ENCODE results near the gene COPS8.

COPS8 gene

GRCh38 chr2:237085248-237086221 lies at the start of gene COPS8:
Gene COPS8 (plus strand): TSS chr2:237085889. CDS start chr2:237085965, 76 bp downstream.
- no peak for TF ChIP-seq CTCF (IDR thresholded peaks at IDR 0.05)
- peak within 1 kb of the TSS; percentile 68 to 76 for H3K27ac ChIP-seq
- peak within 1 kb of the TSS; percentile 76 for H3K4me3 ChIP-seq
- peak; percentile 97 for DNase-seq (ENCODE audit: low spot score)

GRCh38 chr2:237039301-237040031 lies 46.2 kb upstream of the COPS8 start:
- no peak overlapping the region for H3K27ac ChIP-seq
- TF ChIP-seq CTCF (IDR thresholded peaks at IDR 0.05): no peak
- DNase-seq (ENCODE audit: low spot score): no peak
- H3K4me3 ChIP-seq: no peak overlapping the region

DNA sequence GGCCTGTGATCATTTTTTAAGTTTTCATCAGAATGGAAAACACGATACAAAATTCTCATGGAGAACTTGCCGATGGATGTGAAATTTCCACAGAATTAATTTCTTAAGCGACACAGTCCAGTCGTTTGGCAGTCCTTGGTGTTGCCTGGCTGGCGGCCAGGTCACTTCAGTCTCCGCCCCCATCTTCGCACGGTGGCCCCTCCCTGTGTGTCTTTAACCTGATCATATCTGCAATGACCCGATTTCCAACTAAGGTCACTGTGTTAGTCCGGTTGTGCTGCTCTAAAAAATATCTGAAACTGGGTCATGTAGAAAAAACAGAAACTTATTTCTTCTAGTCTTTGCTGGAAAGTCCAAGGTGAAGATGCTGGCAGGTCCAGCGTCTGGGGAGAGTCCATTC lies 44.5 kb upstream of the COPS8 start:
- H3K4me3 ChIP-seq: no peak overlapping the region
- H3K27ac ChIP-seq: no peak overlapping the region
- DNase-seq (ENCODE audit: low spot score): no peak
- no peak for TF ChIP-seq CTCF (IDR thresholded peaks at IDR 0.05)

DNA sequence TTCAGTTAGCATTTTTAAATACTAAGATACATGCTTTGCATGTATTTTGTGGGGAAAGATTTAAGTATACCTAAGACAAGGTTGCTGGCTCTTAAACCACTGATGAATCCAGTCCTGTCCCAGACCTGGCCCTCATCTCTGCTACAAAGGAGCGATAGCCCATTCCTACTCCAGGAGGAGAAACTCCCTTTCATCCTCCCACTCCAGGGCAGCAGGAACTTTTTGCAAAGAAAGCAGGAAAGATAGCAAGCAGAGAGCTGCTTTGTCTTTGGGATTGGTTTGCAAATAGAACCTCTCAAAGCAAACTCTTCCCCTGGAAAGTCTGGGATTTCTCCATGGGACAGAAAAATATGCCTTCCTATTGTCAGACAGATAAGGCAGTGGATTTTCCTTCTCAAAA lies 43.6 kb upstream of the COPS8 start:
- DNase-seq (ENCODE audit: low spot score): no peak
- H3K4me3 ChIP-seq: no peak overlapping the region
- no peak for TF ChIP-seq CTCF (IDR thresholded peaks at IDR 0.05)
- H3K27ac ChIP-seq: no peak overlapping the region

GRCh38 chr2:237043866-237044265 lies 41.8 kb upstream of the COPS8 start:
- Histone ChIP-seq H3K4me3 (no peak overlapping the region), H3K27ac (no peak overlapping the region)
- DNase-seq (ENCODE audit: low spot score): no peak
- no peak for TF ChIP-seq CTCF (IDR thresholded peaks at IDR 0.05)

- Histone ChIP-seq H3K4me3 (no peak overlapping the region), H3K27ac (no peak overlapping the region)
- TF ChIP-seq CTCF (IDR thresholded peaks at IDR 0.05): no peak
- no peak for DNase-seq (ENCODE audit: low spot score)
Measured at GRCh38 chr2:237044281-237044680, 41.4 kb upstream of the COPS8 start.
